Measurements from ENCODE around the gene USH2A.

USH2A gene

DNA sequence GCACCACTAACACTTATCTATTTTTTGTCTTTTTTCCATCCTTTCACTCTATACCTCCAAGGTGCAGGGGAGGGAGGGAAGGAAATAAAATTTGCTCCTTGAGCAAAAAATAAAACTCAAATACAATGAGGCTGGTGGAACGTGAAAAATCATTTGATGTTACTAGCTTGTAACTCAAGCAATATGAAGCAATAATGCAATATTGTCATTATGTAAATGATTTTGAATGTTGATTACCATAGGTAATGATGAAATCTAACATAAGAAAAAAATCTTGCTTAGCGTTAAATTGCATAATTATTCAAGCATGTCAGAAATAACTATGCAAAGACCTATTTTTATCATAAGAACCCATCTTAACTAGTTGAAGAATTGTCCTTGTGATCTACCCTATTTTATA is 578.5 kb downstream of the USH2A start:
- TF ChIP-seq POLR2A (IDR thresholded peaks at IDR 0.05; ENCODE audit: low read depth, low read length): no peak
- no peak for TF ChIP-seq TAF1 (IDR thresholded peaks at IDR 0.05; ENCODE audit: borderline replicate concordance, low read depth, low read length)
- TF ChIP-seq POLR2AphosphoS5 (IDR thresholded peaks at IDR 0.05; ENCODE audit: low read depth, low read length): no peak
- DNase-seq (ENCODE audit: insufficient read length) (no peak), FAIRE-seq (no peak)

DNA sequence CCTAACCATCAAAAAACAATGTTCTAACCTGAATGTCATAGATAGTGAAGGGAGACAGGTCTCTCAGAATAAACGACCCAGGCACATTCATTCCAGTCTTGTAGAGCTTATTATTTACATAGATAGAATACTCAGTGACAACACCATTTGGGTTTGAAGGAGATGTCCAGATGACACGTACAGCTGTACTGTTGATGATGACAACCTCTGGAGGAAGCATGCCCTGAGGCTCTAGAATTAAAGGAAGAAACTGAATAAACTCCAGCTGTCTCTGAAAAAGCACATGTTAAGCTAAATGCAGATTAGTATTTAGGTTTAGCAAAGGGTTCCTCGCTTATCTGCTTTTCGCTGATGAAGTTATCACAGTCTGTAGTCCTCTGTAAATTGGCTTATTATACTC is 579.0 kb downstream of the USH2A start:
- no peak for FAIRE-seq
- DNase-seq (ENCODE audit: insufficient read length): no peak
- TF ChIP-seq POLR2A (IDR thresholded peaks at IDR 0.05; ENCODE audit: low read depth, low read length) (no peak), POLR2AphosphoS5 (IDR thresholded peaks at IDR 0.05; ENCODE audit: low read depth, low read length) (no peak), TAF1 (IDR thresholded peaks at IDR 0.05; ENCODE audit: borderline replicate concordance, low read depth, low read length) (no peak)

- DNase-seq (ENCODE audit: insufficient read length): no peak
- FAIRE-seq: no peak
- no peak for TF ChIP-seq TAF1 (IDR thresholded peaks at IDR 0.05; ENCODE audit: borderline replicate concordance, low read depth, low read length)
- TF ChIP-seq POLR2A (IDR thresholded peaks at IDR 0.05; ENCODE audit: low read depth, low read length): no peak
- TF ChIP-seq POLR2AphosphoS5 (IDR thresholded peaks at IDR 0.05; ENCODE audit: low read depth, low read length): no peak
Measured at GRCh38 chr1:215842905-215843304, 580.3 kb downstream of the USH2A start.

DNA sequence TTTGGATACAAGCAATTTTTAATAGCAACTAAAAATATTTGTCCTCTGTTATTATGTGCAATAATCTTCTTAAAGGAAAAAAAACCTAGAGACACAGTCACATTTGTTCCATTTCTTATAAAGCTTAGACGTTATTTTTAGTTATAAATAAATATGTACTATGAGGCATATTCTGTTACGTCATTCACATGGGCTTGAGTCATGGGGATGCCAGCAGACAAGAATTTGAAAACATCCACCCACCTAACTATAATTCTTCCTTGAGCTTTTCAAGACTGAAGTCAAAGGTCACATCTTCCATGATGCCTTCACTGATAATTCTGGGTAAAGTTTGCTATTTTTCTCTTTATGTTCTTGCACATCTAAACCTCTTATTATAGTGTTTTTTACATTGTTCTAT is 587.3 kb downstream of the USH2A start:
- FAIRE-seq (no peak), DNase-seq (ENCODE audit: insufficient read length) (no peak)
- TF ChIP-seq TAF1 (IDR thresholded peaks at IDR 0.05; ENCODE audit: borderline replicate concordance, low read depth, low read length) (no peak), POLR2AphosphoS5 (IDR thresholded peaks at IDR 0.05; ENCODE audit: low read depth, low read length) (no peak), POLR2A (IDR thresholded peaks at IDR 0.05; ENCODE audit: low read depth, low read length) (no peak)

DNA sequence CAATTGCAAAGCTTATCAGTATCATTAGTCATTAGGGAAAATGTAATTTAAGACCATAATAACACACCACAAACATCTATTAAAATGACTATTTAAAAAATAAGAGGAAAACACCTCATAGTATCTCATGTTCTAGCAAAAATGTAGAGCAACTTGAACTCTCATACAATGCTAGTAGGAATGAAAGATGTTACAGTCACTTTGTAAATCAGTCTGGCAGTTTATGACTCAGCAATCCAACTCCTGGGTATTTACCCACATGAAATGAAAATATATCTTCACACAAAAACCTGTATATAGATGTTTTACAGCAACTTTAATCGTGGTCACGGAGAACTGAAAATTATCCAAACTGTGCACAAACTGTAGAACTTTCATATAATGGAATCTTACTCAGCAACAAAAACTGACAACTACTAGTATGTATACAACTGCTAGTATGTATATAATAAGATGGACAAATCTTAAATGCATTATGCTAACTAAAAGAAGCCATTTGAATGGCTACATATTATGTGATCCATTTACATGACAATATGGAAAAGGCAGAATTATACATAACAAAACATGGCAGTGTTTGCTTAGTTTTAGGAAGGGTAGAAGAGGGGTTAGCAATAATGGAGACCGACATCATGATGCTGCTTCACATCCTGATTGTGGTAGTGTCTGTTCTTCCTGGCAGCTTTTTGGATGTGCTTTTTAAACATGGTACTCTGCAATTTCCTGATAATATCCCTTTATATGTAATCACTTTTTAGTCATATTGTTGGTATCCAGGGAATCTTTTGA is 589.1 kb downstream of the USH2A start:
- no peak for TF ChIP-seq POLR2AphosphoS5 (IDR thresholded peaks at IDR 0.05; ENCODE audit: low read depth, low read length)
- no peak for TF ChIP-seq TAF1 (IDR thresholded peaks at IDR 0.05; ENCODE audit: borderline replicate concordance, low read depth, low read length)
- no peak for TF ChIP-seq POLR2A (IDR thresholded peaks at IDR 0.05; ENCODE audit: low read depth, low read length)
- DNase-seq (ENCODE audit: insufficient read length) (no peak), FAIRE-seq (no peak)

DNA sequence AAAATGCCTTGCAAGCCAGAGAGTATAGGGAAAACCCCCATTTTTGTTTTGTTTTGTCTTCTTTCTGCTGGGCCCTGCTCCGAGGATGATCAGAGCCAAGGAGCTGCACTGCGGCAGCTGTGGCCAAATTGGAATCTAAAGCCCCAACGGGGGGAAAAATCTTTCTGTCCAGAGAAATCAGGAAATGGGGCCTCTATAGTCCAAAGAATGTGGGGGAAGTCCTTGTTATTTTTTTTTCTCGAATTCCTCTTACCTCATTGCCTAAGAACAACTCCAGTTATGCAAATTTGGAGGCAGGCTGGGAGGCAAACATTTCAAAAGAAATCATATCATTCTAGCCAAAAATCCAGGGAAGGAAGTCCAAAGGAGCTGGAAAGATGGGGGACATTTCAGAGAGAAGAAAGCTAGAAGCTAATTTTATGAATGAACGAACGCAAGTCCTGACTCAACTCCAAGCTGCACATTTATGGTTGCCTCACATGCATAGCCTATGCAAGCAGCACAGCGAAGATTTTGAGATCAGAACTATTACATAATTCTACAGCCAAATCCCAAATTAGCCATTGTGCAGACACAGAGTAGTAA is 592.9 kb downstream of the USH2A start:
- FAIRE-seq (no peak), DNase-seq (ENCODE audit: insufficient read length) (no peak)
- TF ChIP-seq POLR2AphosphoS5 (IDR thresholded peaks at IDR 0.05; ENCODE audit: low read depth, low read length) (no peak), POLR2A (IDR thresholded peaks at IDR 0.05; ENCODE audit: low read depth, low read length) (no peak), TAF1 (IDR thresholded peaks at IDR 0.05; ENCODE audit: borderline replicate concordance, low read depth, low read length) (no peak)

- no peak for TF ChIP-seq TAF1 (IDR thresholded peaks at IDR 0.05; ENCODE audit: borderline replicate concordance, low read depth, low read length)
- no peak for TF ChIP-seq POLR2AphosphoS5 (IDR thresholded peaks at IDR 0.05; ENCODE audit: low read depth, low read length)
- no peak for TF ChIP-seq POLR2A (IDR thresholded peaks at IDR 0.05; ENCODE audit: low read depth, low read length)
- FAIRE-seq: no peak
- DNase-seq (ENCODE audit: insufficient read length): no peak
Measured at GRCh38 chr1:215825056-215825455, 598.2 kb downstream of the USH2A start.

GRCh38 chr1:215824245-215824644 is 599.0 kb downstream of the USH2A start:
- no peak for TF ChIP-seq POLR2A (IDR thresholded peaks at IDR 0.05; ENCODE audit: low read depth, low read length)
- no peak for TF ChIP-seq TAF1 (IDR thresholded peaks at IDR 0.05; ENCODE audit: borderline replicate concordance, low read depth, low read length)
- TF ChIP-seq POLR2AphosphoS5 (IDR thresholded peaks at IDR 0.05; ENCODE audit: low read depth, low read length): no peak
- DNase-seq (ENCODE audit: insufficient read length) (no peak), FAIRE-seq (no peak)

- no peak for FAIRE-seq
- TF ChIP-seq TAF1 (IDR thresholded peaks at IDR 0.05; ENCODE audit: borderline replicate concordance, low read depth, low read length) (no peak), POLR2AphosphoS5 (IDR thresholded peaks at IDR 0.05; ENCODE audit: low read depth, low read length) (no peak), POLR2A (IDR thresholded peaks at IDR 0.05; ENCODE audit: low read depth, low read length) (no peak)
- DNase-seq (ENCODE audit: insufficient read length): no peak
Measured at GRCh38 chr1:215819114-215819513, 604.1 kb downstream of the USH2A start.

GRCh38 chr1:215807911-215808436 is 615.3 kb downstream of the USH2A start:
- no peak for DNase-seq (ENCODE audit: insufficient read length)

GRCh38 chr1:215807218-215807617 is 616.0 kb downstream of the USH2A start:
- TF ChIP-seq POLR2A (IDR thresholded peaks at IDR 0.05; ENCODE audit: low read depth, low read length) (no peak), POLR2AphosphoS5 (IDR thresholded peaks at IDR 0.05; ENCODE audit: low read depth, low read length) (no peak), TAF1 (IDR thresholded peaks at IDR 0.05; ENCODE audit: borderline replicate concordance, low read depth, low read length) (no peak)
- FAIRE-seq (no peak), DNase-seq (ENCODE audit: insufficient read length) (no peak)

More at GRCh38 chr1:215807911-215808436, 615.3 kb downstream of the USH2A start:
- no peak for TF ChIP-seq POLR2AphosphoS5 (IDR thresholded peaks at IDR 0.05; ENCODE audit: low read depth, low read length)
- TF ChIP-seq POLR2A (IDR thresholded peaks at IDR 0.05; ENCODE audit: low read depth, low read length): no peak
- no peak for TF ChIP-seq TAF1 (IDR thresholded peaks at IDR 0.05; ENCODE audit: borderline replicate concordance, low read depth, low read length)
- no peak for FAIRE-seq

DNA sequence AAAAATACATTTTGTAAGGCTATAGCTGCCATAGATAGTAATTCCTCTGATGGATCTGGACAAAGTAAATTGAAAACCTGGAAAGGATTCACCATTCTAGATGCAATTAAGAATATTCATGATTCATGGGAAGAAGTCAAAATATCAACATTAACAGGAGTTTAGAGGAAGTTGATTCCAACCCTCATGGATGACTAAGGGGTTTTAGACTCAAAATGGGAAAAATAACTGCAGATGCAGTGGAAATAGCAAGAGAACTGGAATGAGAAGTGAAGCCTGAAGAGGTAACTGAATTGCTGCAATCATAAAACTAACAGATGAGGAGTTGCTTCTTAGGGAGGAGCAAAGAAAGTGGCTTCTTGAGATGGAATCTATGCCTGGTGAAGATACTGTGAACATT is 625.4 kb downstream of the USH2A start:
- DNase-seq (ENCODE audit: insufficient read length): no peak
- no peak for FAIRE-seq
- TF ChIP-seq TAF1 (IDR thresholded peaks at IDR 0.05; ENCODE audit: borderline replicate concordance, low read depth, low read length) (no peak), POLR2AphosphoS5 (IDR thresholded peaks at IDR 0.05; ENCODE audit: low read depth, low read length) (no peak), POLR2A (IDR thresholded peaks at IDR 0.05; ENCODE audit: low read depth, low read length) (no peak)
